ENCODE results near the gene USP7.

GRCh38 chr16:8935989-8936388 lies 27.7 kb downstream of the USP7 start:
- TF ChIP-seq, protein P1, sequence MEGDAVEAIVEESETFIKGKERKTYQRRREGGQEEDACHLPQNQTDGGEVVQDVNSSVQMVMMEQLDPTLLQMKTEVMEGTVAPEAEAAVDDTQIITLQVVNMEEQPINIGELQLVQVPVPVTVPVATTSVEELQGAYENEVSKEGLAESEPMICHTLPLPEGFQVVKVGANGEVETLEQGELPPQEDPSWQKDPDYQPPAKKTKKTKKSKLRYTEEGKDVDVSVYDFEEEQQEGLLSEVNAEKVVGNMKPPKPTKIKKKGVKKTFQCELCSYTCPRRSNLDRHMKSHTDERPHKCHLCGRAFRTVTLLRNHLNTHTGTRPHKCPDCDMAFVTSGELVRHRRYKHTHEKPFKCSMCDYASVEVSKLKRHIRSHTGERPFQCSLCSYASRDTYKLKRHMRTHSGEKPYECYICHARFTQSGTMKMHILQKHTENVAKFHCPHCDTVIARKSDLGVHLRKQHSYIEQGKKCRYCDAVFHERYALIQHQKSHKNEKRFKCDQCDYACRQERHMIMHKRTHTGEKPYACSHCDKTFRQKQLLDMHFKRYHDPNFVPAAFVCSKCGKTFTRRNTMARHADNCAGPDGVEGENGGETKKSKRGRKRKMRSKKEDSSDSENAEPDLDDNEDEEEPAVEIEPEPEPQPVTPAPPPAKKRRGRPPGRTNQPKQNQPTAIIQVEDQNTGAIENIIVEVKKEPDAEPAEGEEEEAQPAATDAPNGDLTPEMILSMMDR (IDR thresholded peaks at IDR 0.05), result peak in 1 of 6 experiments; percentile 7
- TF ChIP-seq POLR2A (IDR thresholded peaks at IDR 0.05), result no peak

Measured in Peyer's patch (tissue), 4 donors.